ENCODE measurements around the gene ATG13. TPM values are rescaled to one million over a fixed set of nuclear protein-coding genes. Genes with fewer than 3 reads are reported as not detected.

ATG13 gene
- total RNA-seq, 6 experiments from 2014 or later, result 34.5 to 60.9 (median 41.1) TPM

GRCh38 chr11:46719543-46720218 lies 102.3 kb downstream of the ATG13 start:
- DNase-seq (no peak), ATAC-seq (peak in 1 of 4 donors; percentile 2)
- Histone ChIP-seq H3K4me3 (peak overlapping the region; percentile 51 to 88 (median 87)), H3K36me3 (peaks cover 0 to 27% (median 12%) of the 10 kb centered on the region in 4 donors), H3K9me3 (no peaks in the 10 kb centered on the region), H3K4me1 (peaks cover 0 to 60% (median 20%) of the 10 kb centered on the region in 4 donors), H3K27ac (peak overlapping the region; percentile 63 to 94 (median 81)), H3K27me3 (no peaks in the 10 kb centered on the region)
- TF ChIP-seq CTCF (IDR thresholded peaks at IDR 0.05) (no peak), POLR2A (IDR thresholded peaks at IDR 0.05) (no peak)
- WGBS (ENCODE audit: insufficient coverage, low coverage, low lambda C conversion rate, missing lambda C conversion rate), result 46% methylated on average over 9 of the region's 25 CpGs
- intact Hi-C loops (cut with DNase I), result no loop called here

GRCh38 chr11:46721286-46721685 lies 103.9 kb downstream of the ATG13 start:
- H3K27ac ChIP-seq, result peak overlapping the region in 2 of 3 donors; percentile 81 to 94
- H3K36me3 ChIP-seq, result peaks cover 0 to 40% (median 21%) of the 10 kb centered on the region in 4 donors
- peaks cover 0 to 63% (median 19%) of the 10 kb centered on the region in 4 donors for H3K4me1 ChIP-seq
- no peaks in the 10 kb centered on the region for H3K9me3 ChIP-seq
- no peak for TF ChIP-seq CTCF (IDR thresholded peaks at IDR 0.05)
- H3K4me3 ChIP-seq, result peak overlapping the region; percentile 51 to 88 (median 87)
- DNase-seq (no peak), ATAC-seq (no peak)
- intact Hi-C loops (cut with DNase I), result no loop called here
- 27% methylated on average over 6 of the region's 6 CpGs for WGBS (ENCODE audit: insufficient coverage, low coverage, low lambda C conversion rate, missing lambda C conversion rate)
- no peaks in the 10 kb centered on the region for H3K27me3 ChIP-seq

- TF ChIP-seq POLR2A (IDR thresholded peaks at IDR 0.05), result no peak
- no peak for TF ChIP-seq CTCF (IDR thresholded peaks at IDR 0.05)
- peaks cover 0 to 55% (median 30%) of the 10 kb centered on the region in 4 donors for H3K36me3 ChIP-seq
- DNase-seq, result peak in 1 of 3 donors; percentile 34
- H3K27ac ChIP-seq, result no peak overlapping the region
- WGBS (ENCODE audit: insufficient coverage, low coverage, low lambda C conversion rate, missing lambda C conversion rate), result 70% methylated on average over 4 of the region's 11 CpGs
- H3K9me3 ChIP-seq, result no peaks in the 10 kb centered on the region
- peaks cover 0 to 60% (median 16%) of the 10 kb centered on the region in 4 donors for H3K4me1 ChIP-seq
- no peak for ATAC-seq
- H3K27me3 ChIP-seq, result no peaks in the 10 kb centered on the region
- peak overlapping the region in 1 of 3 donors; percentile 88 for H3K4me3 ChIP-seq
- intact Hi-C loops (cut with DNase I), result no loop called here
Observed at GRCh38 chr11:46722566-46723358, 105.4 kb downstream of the ATG13 start.

GRCh38 chr11:46723359-46723680 lies 106.0 kb downstream of the ATG13 start:
- DNase-seq (no peak), ATAC-seq (no peak)
- Histone ChIP-seq H3K4me3 (no peak overlapping the region), H3K27ac (no peak overlapping the region), H3K9me3 (no peaks in the 10 kb centered on the region), H3K27me3 (no peaks in the 10 kb centered on the region), H3K36me3 (peaks cover 0 to 60% (median 35%) of the 10 kb centered on the region in 4 donors), H3K4me1 (peaks cover 0 to 57% (median 14%) of the 10 kb centered on the region in 4 donors)
- WGBS (ENCODE audit: insufficient coverage, low coverage, low lambda C conversion rate, missing lambda C conversion rate), result 67% methylated on average over 1 of the region's 8 CpGs
- intact Hi-C loops (cut with DNase I), result no loop called here
- TF ChIP-seq CTCF (IDR thresholded peaks at IDR 0.05) (no peak), POLR2A (IDR thresholded peaks at IDR 0.05) (no peak)

Data from right lobe of liver (tissue), 6 donors.